Measurements from ENCODE around the gene CHEK1. TPM values are rescaled to one million over a fixed set of nuclear protein-coding genes. Genes with fewer than 3 reads are reported as not detected.

Gene CHEK1
- total RNA-seq, 4 donors from 2014 or later = 0.42 to 0.56 TPM; not detected in 2

GRCh38 chr11:125591649-125592304 is 33.2 kb upstream of the CHEK1 start:
- H3K27ac ChIP-seq = peak overlapping the region; percentile 87 to 99 (median 94)
- in situ Hi-C loops (cut with MboI; ENCODE audit: low sequenced_read_pairs in 4 of 4) = loop anchor here in 1 of 4 donors (25.0 kb wide), 1 partner anchor 621 kb away; the partner anchor contains the start of genes FAM118B and RPUSD4
- intact Hi-C loops (cut with DNase I; ENCODE audit: low total_unique reads) = loop anchor here (1.0 to 10.0 kb wide), 3 partner anchors 21 to 917 kb away; partner anchors contain the start of genes FAM118B, RPUSD4, SIAE and SPA17
- H3K9me3 ChIP-seq = no peaks in the 10 kb centered on the region
- TF ChIP-seq CTCF (IDR thresholded peaks at IDR 0.05 in 4 of 5, conservative IDR thresholded peaks at IDR 0.05 in 1 of 5) (no peak), POLR2A (IDR thresholded peaks at IDR 0.05) (no peak)
- ATAC-seq = peak; percentile 51 to 62
- H3K4me3 ChIP-seq = peak overlapping the region; percentile 55 to 90 (median 82)
- H3K27me3 ChIP-seq = no peaks in the 10 kb centered on the region
- peaks cover 17 to 24% of the 10 kb centered on the region in 2 donors for H3K4me1 ChIP-seq
- DNase-seq = peak; percentile 7 to 26
- no peaks in the 10 kb centered on the region for H3K36me3 ChIP-seq

- Histone ChIP-seq H3K9me3 (no peaks in the 10 kb centered on the region), H3K27ac (peak within 1 kb of the TSS; percentile 89 to 99 (median 94)), H3K36me3 (peaks cover 0 to 4% of the 10 kb centered on the region in 2 donors), H3K27me3 (no peaks in the 10 kb centered on the region), H3K4me1 (peaks cover 17 to 24% of the 10 kb centered on the region in 2 donors), H3K4me3 (peak within 1 kb of the TSS; percentile 86 to 95 (median 90))
- ATAC-seq (peak; percentile 95 to 97), DNase-seq (peak; percentile 99 to 100)
- TF ChIP-seq POLR2A (IDR thresholded peaks at IDR 0.05) = peak; percentile 86 to 90
- TF ChIP-seq CTCF (IDR thresholded peaks at IDR 0.05 in 4 of 5, conservative IDR thresholded peaks at IDR 0.05 in 1 of 5) = no peak
- intact Hi-C loops (cut with DNase I; ENCODE audit: low total_unique reads) = loop anchor here (1.0 to 10.0 kb wide), 4 partner anchors 22 to 918 kb away; partner anchors contain the start of genes CHEK1, FAM118B, RPUSD4 and SIAE
- in situ Hi-C loops (cut with MboI; ENCODE audit: low sequenced_read_pairs in 4 of 4) = loop anchor here in 1 of 4 donors (25.0 kb wide), 1 partner anchor 620 kb away; the partner anchor contains the start of genes FAM118B and RPUSD4
These were observed 32.5 kb upstream of the CHEK1 start, which contains the start of gene STT3A for GRCh38 chr11:125592305-125593113. STT3A (plus strand) TSS chr11:125592852; CDS start chr11:125595916, 3,064 bp downstream.

- H3K4me1 ChIP-seq = peaks cover 17 to 24% of the 10 kb centered on the region in 2 donors
- peak overlapping the region; percentile 86 to 92 (median 90) for H3K27ac ChIP-seq
- peak in 1 of 2 donors; percentile 3 for ATAC-seq
- in situ Hi-C loops (cut with MboI; ENCODE audit: low sequenced_read_pairs in 4 of 4) (loop anchor here in 1 of 4 donors (25.0 kb wide), 1 partner anchor 619 kb away; the partner anchor contains the start of genes FAM118B and RPUSD4), intact Hi-C loops (cut with DNase I; ENCODE audit: low total_unique reads) (loop anchor here (1.0 to 10.0 kb wide), 3 partner anchors 32 to 918 kb away; partner anchors contain the start of genes CHEK1, FAM118B, RPUSD4 and SIAE)
- peaks cover 0 to 11% of the 10 kb centered on the region in 2 donors for H3K36me3 ChIP-seq
- H3K9me3 ChIP-seq = no peaks in the 10 kb centered on the region
- DNase-seq = peak in 1 of 2 donors; percentile 5
- H3K27me3 ChIP-seq = no peaks in the 10 kb centered on the region
- TF ChIP-seq CTCF (IDR thresholded peaks at IDR 0.05 in 4 of 5, conservative IDR thresholded peaks at IDR 0.05 in 1 of 5) (no peak), POLR2A (IDR thresholded peaks at IDR 0.05) (no peak)
- peak overlapping the region; percentile 86 to 95 (median 90) for H3K4me3 ChIP-seq
These were observed 31.7 kb upstream of the CHEK1 start for GRCh38 chr11:125593114-125593820.

- peaks cover 0 to 27% of the 10 kb centered on the region in 2 donors for H3K36me3 ChIP-seq
- in situ Hi-C loops (cut with MboI; ENCODE audit: low sequenced_read_pairs in 4 of 4) = loop anchor here in 1 of 4 donors (25.0 kb wide), 1 partner anchor 617 kb away; the partner anchor contains the start of genes FAM118B and RPUSD4
- peaks cover 17 to 24% of the 10 kb centered on the region in 2 donors for H3K4me1 ChIP-seq
- no peak for DNase-seq
- H3K9me3 ChIP-seq = no peaks in the 10 kb centered on the region
- intact Hi-C loops (cut with DNase I; ENCODE audit: low total_unique reads) = loop anchor here (5.0 to 10.0 kb wide), 2 partner anchors 617 to 920 kb away; partner anchors contain the start of genes FAM118B, RPUSD4, SIAE and SPA17
- H3K27ac ChIP-seq = no peak overlapping the region
- H3K4me3 ChIP-seq = no peak overlapping the region
- no peak for TF ChIP-seq CTCF (IDR thresholded peaks at IDR 0.05 in 4 of 5, conservative IDR thresholded peaks at IDR 0.05 in 1 of 5)
- no peak for TF ChIP-seq POLR2A (IDR thresholded peaks at IDR 0.05)
- no peak for ATAC-seq
- no peaks in the 10 kb centered on the region for H3K27me3 ChIP-seq
These were observed 30.0 kb upstream of the CHEK1 start for GRCh38 chr11:125594958-125595357.
